HCT116 (cell line): ENCODE results near the gene PARP8. TPM values are rescaled to one million over a fixed set of nuclear protein-coding genes. Genes with fewer than 3 reads are reported as not detected.

Source experiments
- ATAC-seq: fragments of 200-7000 bp; cut with Tn5 transposase; 2 replicates; pipeline ENCODE4 v1.9.1; 2020; ENCODE audit warnings: mild to moderate bottlenecking, moderate library complexity
- BruUV-seq: library from RNA; stranded (reverse); fragments of 400-500 nt; replicated peaks from 2 replicates; lab custom pipeline; 2021; lab: Mats Ljungman, UMichigan
- CTCF ChIA-PET: fragments of 300-600 bp; sonication (Branson Sonifier 250); formaldehyde crosslinking; loops from one replicate; lab custom pipeline; 2021; ENCODE audit warnings: antibody characterized with exemption; lab: Charles Lee
- POLR2A ChIA-PET: fragments of 300-600, 350-600 bp; sonication (Branson Sonifier 250); formaldehyde crosslinking; loops from one replicate; lab custom pipeline; 2021; ENCODE audit warnings: antibody characterized with exemption; lab: Charles Lee
- RAD21 ChIA-PET, 2 experiments: fragments of 300-600 bp; sonication (Branson Sonifier 250); formaldehyde crosslinking; loops; one replicate each; lab custom pipeline; 2023; ENCODE audit warnings: low total read pairs in 2 of 2; ENCODE audit not compliant: uncharacterized antibody in 2 of 2, unreplicated experiment in 2 of 2, low non-redundant PET in 1 of 2; lab: Charles Lee
- DNase-seq: peaks from one replicate; pipeline ENCODE4 v3.0.0-alpha.2; 2010; ENCODE audit warnings: low read depth, low spot score
- H2AFZ ChIP-seq: fragments of 200-600 bp; shearing (Covaris generic), sonication (generic); 2 replicates; pipeline ENCODE4 v1.6.1; 2017; ENCODE audit warnings: low read depth, mixed run types, mixed read lengths, antibody characterized with exemption, low read length; ENCODE audit not compliant: poor library complexity, severe bottlenecking
- H3K27ac ChIP-seq: 2 replicates; pipeline ENCODE4 v1.5.1; 2012; ENCODE audit warnings: low read depth, low read length
- H3K27me3 ChIP-seq: fragments of 200-600 bp; sonication (generic); 2 replicates; pipeline ENCODE4 v1.6.1; 2016; ENCODE audit warnings: mixed run types, low read length, mixed read lengths; ENCODE audit not compliant: insufficient read depth
- H3K36me3 ChIP-seq, 2 experiments: fragments of 200-500 bp in 1 of 2; fragments of 200-600 bp in 1 of 2; sonication (Bioruptor generic) in 1 of 2; sonication (generic) in 1 of 2; 2 replicates each; pipeline versions ENCODE4 v1.5.1 to v1.6.1; 2014 to 2016; ENCODE audit warnings: low read length in 2 of 2, inconsistent platforms in 1 of 2, mixed read lengths in 1 of 2, mixed run types in 1 of 2; ENCODE audit not compliant: insufficient read depth in 2 of 2, control insufficient read depth in 1 of 2
- H3K4me1 ChIP-seq, 2 experiments: fragments of 200-600 bp in 1 of 2; sonication (generic) in 1 of 2; 2 replicates each; pipeline versions ENCODE4 v1.5.1 to v1.6.1; 2012 to 2017; ENCODE audit warnings: low read length in 2 of 2, inconsistent platforms in 1 of 2, mild to moderate bottlenecking in 1 of 2, mixed read lengths in 1 of 2, mixed run types in 1 of 2, moderate library complexity in 1 of 2; ENCODE audit not compliant: insufficient read depth in 2 of 2, control insufficient read depth in 1 of 2
- H3K4me2 ChIP-seq: fragments of 200-600 bp; sonication (generic); 2 replicates; pipeline ENCODE4 v1.6.1; 2017; ENCODE audit warnings: mixed run types, low read length, mixed read lengths
- H3K4me3 ChIP-seq, 2 experiments: fragments of 200-600 bp in 1 of 2; sonication (generic) in 1 of 2; replicated peaks in 1 of 2; 2 replicates each; pipeline ENCODE4 v1.5.1; 2011 to 2016; ENCODE audit warnings: low read length in 2 of 2, control low read depth in 1 of 2, low read depth in 1 of 2, mild to moderate bottlenecking in 1 of 2, mixed read lengths in 1 of 2, mixed run types in 1 of 2
- H3K79me2 ChIP-seq: fragments of 200-600 bp; sonication (generic); 2 replicates; pipeline ENCODE4 v1.6.1; 2017; ENCODE audit warnings: mild to moderate bottlenecking, mixed run types, low read length, moderate library complexity, mixed read lengths; ENCODE audit not compliant: insufficient read depth
- H3K9ac ChIP-seq: fragments of 200-600 bp; sonication (generic); 2 replicates; pipeline ENCODE4 v1.6.1; 2016; ENCODE audit warnings: low read length, mixed read lengths
- H3K9me2 ChIP-seq: fragments of 200-600 bp; sonication (generic), shearing (Covaris generic); 2 replicates; pipeline ENCODE4 v1.6.1; 2017; ENCODE audit warnings: mixed run types, mild to moderate bottlenecking, moderate library complexity; ENCODE audit not compliant: insufficient read depth
- H3K9me3 ChIP-seq, 2 experiments: fragments of 200-500 bp in 1 of 2; fragments of 200-600 bp in 1 of 2; sonication (Bioruptor generic) in 1 of 2; sonication (generic) in 1 of 2; 2 replicates each; pipeline ENCODE4 v1.6.1; 2014 to 2017; ENCODE audit warnings: low read length in 2 of 2, mixed read lengths in 2 of 2, inconsistent platforms in 1 of 2, low read depth in 1 of 2, mild to moderate bottlenecking in 1 of 2, mixed run types in 1 of 2, moderate library complexity in 1 of 2; ENCODE audit not compliant: control insufficient read depth in 1 of 2, insufficient read depth in 1 of 2
- H4K20me1 ChIP-seq: fragments of 200-600 bp; sonication (generic), shearing (Covaris generic); 2 replicates; pipeline ENCODE4 v1.6.1; 2017; ENCODE audit warnings: mixed run types, mild to moderate bottlenecking, moderate library complexity; ENCODE audit not compliant: insufficient read depth
- CBX3 ChIP-seq: IDR thresholded peaks from 2 replicates; pipeline ENCODE4 v1.6.1; 2012; ENCODE audit warnings: low read depth
- CEBPB ChIP-seq: IDR thresholded peaks from 2 replicates; pipeline ENCODE4 v1.6.1; 2012; ENCODE audit warnings: low read depth
- ELF1 ChIP-seq: IDR thresholded peaks from 2 replicates; pipeline ENCODE4 v1.6.1; 2012; ENCODE audit warnings: low read depth, borderline replicate concordance
- EZH2phosphoT487 ChIP-seq: fragments of 200-600 bp; IDR thresholded peaks from 2 replicates; pipeline ENCODE4 v1.6.1; 2018; ENCODE audit warnings: antibody characterized with exemption, borderline replicate concordance
- FOSL1 ChIP-seq: IDR thresholded peaks from 2 replicates; pipeline ENCODE4 v1.6.1; 2012; ENCODE audit warnings: low read depth
- JUND ChIP-seq: IDR thresholded peaks from 2 replicates; pipeline ENCODE4 v1.6.1; 2012
- MAX ChIP-seq: IDR thresholded peaks from 2 replicates; pipeline ENCODE4 v1.6.1; 2012
- POLR2AphosphoS5 ChIP-seq: IDR thresholded peaks from 2 replicates; pipeline ENCODE4 v1.6.1; 2011; ENCODE audit warnings: mild to moderate bottlenecking, low read depth, low read length, moderate library complexity
- RAD21 ChIP-seq: IDR thresholded peaks from 2 replicates; pipeline ENCODE4 v1.6.1; 2012; ENCODE audit warnings: low read depth, mild to moderate bottlenecking
- SRF ChIP-seq: IDR thresholded peaks from 2 replicates; pipeline ENCODE4 v1.6.1; 2012; ENCODE audit warnings: low read depth
- ZBTB33 ChIP-seq: IDR thresholded peaks from 2 replicates; pipeline ENCODE4 v1.6.1; 2011; ENCODE audit warnings: mild to moderate bottlenecking, low read length, moderate library complexity; ENCODE audit not compliant: insufficient replicate concordance; ENCODE audit errors: extremely low read depth
- ZFX ChIP-seq: fragments of 450-650 bp; IDR thresholded peaks from 2 replicates; pipeline ENCODE4 v1.6.1; 2017
- ZNF274 ChIP-seq: fragments of 200-500 bp; sonication (Bioruptor generic); IDR thresholded peaks from 2 replicates; pipeline ENCODE4 v1.6.1; 2014; ENCODE audit warnings: mild to moderate bottlenecking, low read depth, low read length, inconsistent platforms
- intact Hi-C: fragments of 100-400 bp; cut with micrococcal nuclease; formaldehyde crosslinking; loops from 2 replicates; pipeline ENCODE4 v1.10.0; 2022
- total RNA-seq: library from RNA; stranded (reverse); gene quantifications from one replicate; pipeline ENCODE4 v1.2.1, GENCODE V29; 2021; ENCODE audit not compliant: unreplicated experiment

The PARP8 gene
- total RNA-seq, 1 experiment from 2014 or later = 19.0 TPM

- DNase-seq (no peak), ATAC-seq (no peak)
- Histone ChIP-seq H3K4me3 (no peak overlapping the region), H3K36me3 (no peaks in the 10 kb centered on the region), H3K79me2 (no peaks in the 10 kb centered on the region), H3K4me2 (no peak overlapping the region), H3K9me2 (no peaks in the 10 kb centered on the region), H2AFZ (no peak overlapping the region), H3K9ac (no peak overlapping the region), H3K4me1 (no peaks in the 10 kb centered on the region), H3K9me3 (no peaks in the 10 kb centered on the region), H3K27me3 (no peaks in the 10 kb centered on the region), H4K20me1 (no peaks in the 10 kb centered on the region; the same call in 1 of the 2 replicates), H3K27ac (no peak overlapping the region)
- no TSS peak for BruUV-seq
- RAD21 ChIA-PET = no interaction called here
- CTCF ChIA-PET = no interaction called here
- POLR2A ChIA-PET = no interaction called here
- no peak for TF ChIP-seq CEBPB
- TF ChIP-seq POLR2AphosphoS5 = no peak
- TF ChIP-seq FOSL1 = no peak
- TF ChIP-seq ZBTB33 = no peak
- TF ChIP-seq CBX3 = no peak
- intact Hi-C loops = no loop called here
Measured at GRCh38 chr5:50763846-50764245, 97.4 kb downstream of the PARP8 start.

GRCh38 chr5:50766042-50766441, 99.6 kb downstream of the PARP8 start:
- H4K20me1 ChIP-seq = no peaks in the 10 kb centered on the region; the same call in 1 of the 2 replicates
- H3K36me3 ChIP-seq = no peaks in the 10 kb centered on the region
- H3K9me2 ChIP-seq = no peaks in the 10 kb centered on the region
- H3K4me3 ChIP-seq = no peak overlapping the region
- H3K4me2 ChIP-seq = no peak overlapping the region
- no peaks in the 10 kb centered on the region for H3K4me1 ChIP-seq
- ATAC-seq (no peak), DNase-seq (no peak)
- no peak overlapping the region for H2AFZ ChIP-seq
- no peak overlapping the region for H3K9ac ChIP-seq
- ChIA-PET RAD21 (no interaction called here), POLR2A (no interaction called here)
- H3K9me3 ChIP-seq = no peaks in the 10 kb centered on the region
- H3K27ac ChIP-seq = no peak overlapping the region
- H3K27me3 ChIP-seq = no peaks in the 10 kb centered on the region
- no TSS peak for BruUV-seq
- no peak for TF ChIP-seq ZFX
- TF ChIP-seq ELF1 = no peak
- TF ChIP-seq SRF = no peak
- no peak for TF ChIP-seq MAX
- TF ChIP-seq EZH2phosphoT487 = no peak
- TF ChIP-seq JUND = no peak
- TF ChIP-seq ZNF274 = no peak
- TF ChIP-seq RAD21 = no peak
- TF ChIP-seq POLR2AphosphoS5 = no peak
- TF ChIP-seq, all 23 proteins: peak for 0
- CTCF ChIA-PET = no interaction called here
- intact Hi-C loops = no loop called here
- no peaks in the 10 kb centered on the region for H3K79me2 ChIP-seq
